C4-2B (cell line): ENCODE measurements around the gene SOST.

Experiments
- CTCF ChIP-seq: fragments of 450-650 bp; conservative IDR thresholded peaks from 2 replicates; pipeline ENCODE4 v1.5.1; 2017; ENCODE audit warnings: mild to moderate bottlenecking
- ZFX ChIP-seq: fragments of 450-650 bp; IDR thresholded peaks from 2 replicates; pipeline ENCODE4 v1.6.1; 2017

GRCh38 chr17:43732958-43733357, 25.6 kb downstream of the SOST start:
- no peak for TF ChIP-seq CTCF
- TF ChIP-seq ZFX, result no peak
